KG1 (cell line): ENCODE data around the gene ONECUT1.

Source experiments
- DNase-seq: peaks from one replicate; lab custom pipeline; 2025; lab: John Stamatoyannopoulos, UW

ONECUT1 gene

DNA sequence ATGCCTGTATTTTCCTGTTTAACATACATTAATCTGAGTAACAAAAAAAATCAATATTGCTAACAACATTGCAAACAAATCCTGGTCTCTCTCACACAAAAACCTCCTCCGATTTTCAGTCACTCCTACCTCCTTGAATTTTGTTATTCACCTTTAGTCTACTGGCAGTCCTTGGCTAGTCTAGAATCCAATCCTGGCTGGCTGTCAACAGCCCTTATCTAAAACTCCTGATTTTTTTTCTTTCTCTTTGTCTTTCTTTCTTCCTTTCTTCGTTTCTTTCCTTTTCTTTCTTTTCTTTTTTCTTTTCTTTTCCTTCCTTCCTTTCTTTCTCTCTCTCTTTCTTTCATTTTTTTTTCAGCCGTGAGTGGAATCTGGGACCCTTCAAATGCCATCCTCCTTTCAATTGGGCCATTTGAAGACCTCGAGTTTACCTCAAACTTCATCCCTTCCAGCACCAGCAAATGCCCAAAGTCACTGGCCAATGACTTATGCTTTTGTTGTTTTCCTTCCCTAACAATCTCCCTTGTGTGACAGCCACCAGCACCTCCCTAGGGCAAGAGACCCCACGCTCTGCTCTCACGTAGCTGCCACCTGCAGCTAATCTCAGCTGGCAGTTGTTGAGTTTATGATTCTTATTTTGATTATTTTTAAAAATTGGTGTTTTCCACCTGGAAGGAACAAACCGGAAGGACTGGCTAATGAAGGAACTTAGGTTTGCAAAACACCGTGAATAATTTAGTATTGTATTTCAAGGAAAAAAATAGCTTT, 6.8 kb upstream of the ONECUT1 start:
- DNase-seq: no peak

DNA sequence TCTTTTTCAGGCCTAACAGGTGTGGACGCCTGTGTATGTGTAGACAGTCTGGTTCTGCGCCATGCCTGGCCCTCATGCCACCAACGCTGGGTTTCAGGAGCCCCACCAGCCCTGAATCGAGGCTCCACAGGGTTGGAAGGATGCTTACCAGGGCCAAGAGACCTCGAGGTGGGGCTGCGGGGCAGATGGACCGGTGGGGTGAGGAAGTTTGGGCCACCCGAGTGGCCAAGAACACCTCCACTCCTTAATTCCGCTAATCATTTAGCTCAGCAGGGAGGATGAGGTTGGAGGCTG, 6.0 kb upstream of the ONECUT1 start:
- DNase-seq: no peak

DNA sequence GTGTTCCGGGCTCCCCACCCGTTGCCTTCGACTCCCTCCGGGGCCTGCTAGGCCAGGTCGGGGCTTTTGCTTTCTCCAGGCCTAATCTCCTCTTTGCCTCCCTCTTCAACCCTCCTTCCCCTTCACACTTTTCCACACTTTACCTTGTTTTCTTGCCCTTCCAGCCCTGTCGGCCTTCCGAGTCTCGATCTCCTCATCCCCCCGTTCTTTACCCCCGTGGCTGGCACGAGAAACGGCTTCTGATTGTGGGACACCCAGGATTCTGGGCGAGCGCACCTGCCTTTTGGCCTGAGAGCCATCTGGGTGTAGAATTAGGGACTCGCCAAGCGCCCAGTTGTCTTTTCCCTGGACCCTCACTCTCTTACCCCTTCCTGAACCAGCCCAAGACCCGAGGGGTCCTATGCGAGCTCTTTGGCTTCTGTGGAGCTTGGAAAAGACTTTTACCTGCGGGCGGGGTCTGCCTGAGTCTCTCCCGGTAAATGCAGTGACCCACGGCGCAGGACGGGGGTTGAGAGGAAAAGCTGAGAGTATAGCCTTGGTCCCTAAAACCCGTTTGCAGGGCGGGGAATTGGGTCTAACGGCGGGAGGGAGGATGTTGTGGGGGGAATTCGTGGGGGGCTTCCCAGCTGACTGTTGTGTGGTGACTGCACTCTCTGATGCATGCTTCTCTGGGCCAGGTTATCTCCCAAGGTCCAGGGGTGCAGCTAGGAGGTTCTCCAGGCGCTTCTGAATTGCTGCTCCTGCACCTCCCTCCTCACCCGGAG, 5.5 kb upstream of the ONECUT1 start:
- no peak for DNase-seq

DNA sequence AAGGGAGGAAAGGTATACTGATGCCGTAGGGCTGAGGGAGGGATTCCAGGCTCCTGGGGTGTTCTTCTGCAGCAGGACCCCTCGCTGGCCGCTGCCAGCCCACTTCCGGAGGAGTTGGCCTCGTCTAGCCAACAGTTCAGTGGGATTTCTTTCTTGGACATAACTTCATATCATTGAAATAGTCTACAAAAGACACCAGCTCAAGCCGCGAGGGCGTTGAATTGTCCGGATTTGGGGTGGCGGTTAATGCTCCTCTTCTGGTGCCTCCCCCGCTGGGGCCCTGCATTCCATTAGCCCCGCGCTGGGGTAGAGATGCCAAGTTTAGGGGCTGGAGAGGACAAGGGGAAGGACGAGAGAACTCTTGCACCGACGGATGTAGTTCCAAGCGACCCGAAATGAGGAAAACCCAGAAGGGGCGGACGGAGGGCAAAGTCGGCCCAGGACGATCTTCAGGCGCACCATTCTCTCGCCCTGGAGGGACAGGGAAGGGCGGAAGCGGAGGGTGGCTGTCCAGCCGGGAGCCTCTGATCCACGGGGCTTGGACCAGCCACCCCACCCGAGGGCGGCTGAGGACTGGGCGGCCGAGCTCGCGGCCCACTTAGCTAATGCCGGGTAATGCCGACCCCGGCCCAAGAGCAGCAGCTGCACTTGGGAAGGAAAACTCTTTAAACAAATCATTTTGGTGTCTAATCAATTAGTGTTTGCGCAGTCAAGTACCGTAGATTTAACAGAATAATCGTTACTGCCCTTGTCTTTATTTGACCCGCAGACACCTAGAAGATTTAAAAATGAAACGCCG, 4.7 kb upstream of the ONECUT1 start:
- no peak for DNase-seq

DNA sequence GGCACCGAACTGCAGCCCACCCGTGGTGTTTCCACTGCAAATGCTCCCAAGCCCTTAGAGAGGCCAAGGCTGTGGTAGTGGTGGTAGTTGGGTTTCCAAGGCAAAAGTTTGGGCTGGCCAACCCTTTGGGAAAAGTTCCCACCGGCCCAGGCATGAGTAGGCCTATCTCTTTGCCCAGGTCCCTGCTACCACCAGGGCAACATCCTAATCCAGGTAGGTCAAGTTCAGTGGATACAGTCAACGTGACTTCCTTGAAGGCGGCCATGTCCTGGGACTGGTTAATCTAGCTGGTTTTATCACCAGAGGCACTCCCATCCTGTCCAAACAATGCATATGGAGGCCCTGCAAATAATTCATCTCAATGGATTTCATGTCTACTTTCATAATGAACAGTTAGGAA, 1.6 kb upstream of the ONECUT1 start:
- DNase-seq: no peak

DNA sequence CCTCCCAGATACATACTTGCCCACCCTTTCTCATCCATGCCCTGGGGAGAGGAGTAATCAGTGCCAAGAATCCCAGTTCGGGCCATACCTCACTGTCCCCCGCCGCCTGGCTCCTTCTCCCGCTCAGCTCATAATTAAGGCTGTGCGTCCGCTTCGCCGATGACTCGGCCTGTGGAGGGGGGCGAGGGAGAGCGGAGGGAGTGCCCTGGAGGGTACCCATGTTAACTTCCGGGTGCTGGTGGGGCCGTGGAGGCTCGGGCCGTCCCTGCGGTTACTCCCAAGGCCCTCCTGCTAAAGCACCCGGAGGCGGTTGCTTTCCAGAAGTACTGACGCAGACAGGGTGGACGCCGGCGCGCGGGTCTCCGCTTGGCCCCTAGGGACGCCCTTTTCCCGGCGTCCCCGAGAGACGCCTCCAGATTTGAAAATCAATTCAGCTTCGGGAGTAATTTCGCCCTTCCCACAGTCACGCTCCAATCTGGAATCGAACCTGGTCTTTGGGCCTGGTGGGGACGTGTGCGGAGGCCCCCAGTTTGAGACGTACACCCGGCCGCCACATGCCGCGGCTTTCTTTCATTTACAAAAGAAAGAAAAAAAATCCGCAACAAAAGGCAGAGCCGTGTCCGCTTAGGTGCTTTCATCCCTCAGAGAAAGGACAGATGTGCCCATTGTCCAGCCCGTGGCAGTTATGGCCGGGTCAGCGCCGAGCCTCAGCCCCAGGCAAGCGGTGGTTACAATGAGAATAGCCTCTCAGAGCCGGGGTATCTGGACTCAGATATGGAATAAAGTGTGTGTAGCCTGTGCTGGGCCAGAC, 1.0 kb upstream of the ONECUT1 start:
- no peak for DNase-seq

DNA sequence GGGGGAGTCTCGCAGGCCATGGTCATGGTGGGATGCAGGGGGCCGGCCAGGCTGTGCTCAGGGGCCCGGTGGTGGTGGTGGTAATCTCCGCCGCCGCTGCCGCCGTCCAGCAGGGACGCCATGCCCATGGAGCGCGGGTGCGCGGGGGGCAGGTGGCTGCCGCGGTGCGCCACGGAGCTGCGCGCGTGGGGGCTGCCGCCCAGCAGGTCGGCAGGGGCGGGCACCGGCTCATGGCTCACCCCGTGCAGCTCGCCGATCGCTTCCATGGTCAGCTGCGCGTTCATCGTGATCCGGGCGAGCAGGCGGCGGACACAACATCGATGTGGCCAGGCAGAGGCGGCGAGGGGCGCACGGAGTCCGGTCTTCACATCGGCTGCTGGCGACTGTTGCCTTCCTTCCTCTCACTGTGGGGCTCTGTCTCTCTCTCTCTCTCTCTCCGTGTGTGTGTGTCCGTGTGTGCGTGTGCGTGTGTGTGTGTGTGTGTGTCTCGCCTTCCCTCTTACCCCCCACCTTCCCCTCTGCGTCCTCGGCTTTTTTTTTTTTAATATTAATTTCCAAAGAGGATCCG, 451 bp downstream of the ONECUT1 start:
- no peak for DNase-seq

DNA sequence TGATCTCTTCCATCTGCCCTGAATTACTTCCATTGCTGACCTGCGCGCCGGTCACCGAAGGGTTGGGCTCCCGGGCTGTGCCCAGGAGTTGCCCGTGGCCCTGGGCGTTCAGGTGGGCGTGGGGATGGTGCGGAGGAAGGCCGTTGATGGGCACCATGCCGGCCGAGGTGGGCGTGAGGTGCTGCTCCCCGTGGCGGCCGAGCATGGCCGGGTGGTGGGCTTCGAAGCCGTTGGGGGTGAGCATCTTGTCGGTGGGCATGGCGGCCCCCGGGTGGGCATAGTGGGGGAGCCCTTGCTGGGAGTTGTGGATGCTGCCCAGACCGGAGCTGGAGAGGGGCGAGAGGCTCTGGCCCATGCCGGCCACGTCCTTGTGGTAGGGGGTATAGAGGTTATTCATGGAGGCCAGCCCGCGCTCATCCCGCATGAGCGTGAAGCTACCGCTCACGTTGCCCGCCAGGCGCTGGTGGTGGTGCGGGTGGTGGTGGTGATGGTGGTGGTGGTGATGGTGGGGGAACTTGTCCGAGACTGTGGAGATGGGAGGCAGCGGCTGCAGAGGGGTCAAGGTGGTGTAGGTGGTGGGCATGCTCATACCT, 1.0 kb downstream of the ONECUT1 start:
- DNase-seq: no peak

DNA sequence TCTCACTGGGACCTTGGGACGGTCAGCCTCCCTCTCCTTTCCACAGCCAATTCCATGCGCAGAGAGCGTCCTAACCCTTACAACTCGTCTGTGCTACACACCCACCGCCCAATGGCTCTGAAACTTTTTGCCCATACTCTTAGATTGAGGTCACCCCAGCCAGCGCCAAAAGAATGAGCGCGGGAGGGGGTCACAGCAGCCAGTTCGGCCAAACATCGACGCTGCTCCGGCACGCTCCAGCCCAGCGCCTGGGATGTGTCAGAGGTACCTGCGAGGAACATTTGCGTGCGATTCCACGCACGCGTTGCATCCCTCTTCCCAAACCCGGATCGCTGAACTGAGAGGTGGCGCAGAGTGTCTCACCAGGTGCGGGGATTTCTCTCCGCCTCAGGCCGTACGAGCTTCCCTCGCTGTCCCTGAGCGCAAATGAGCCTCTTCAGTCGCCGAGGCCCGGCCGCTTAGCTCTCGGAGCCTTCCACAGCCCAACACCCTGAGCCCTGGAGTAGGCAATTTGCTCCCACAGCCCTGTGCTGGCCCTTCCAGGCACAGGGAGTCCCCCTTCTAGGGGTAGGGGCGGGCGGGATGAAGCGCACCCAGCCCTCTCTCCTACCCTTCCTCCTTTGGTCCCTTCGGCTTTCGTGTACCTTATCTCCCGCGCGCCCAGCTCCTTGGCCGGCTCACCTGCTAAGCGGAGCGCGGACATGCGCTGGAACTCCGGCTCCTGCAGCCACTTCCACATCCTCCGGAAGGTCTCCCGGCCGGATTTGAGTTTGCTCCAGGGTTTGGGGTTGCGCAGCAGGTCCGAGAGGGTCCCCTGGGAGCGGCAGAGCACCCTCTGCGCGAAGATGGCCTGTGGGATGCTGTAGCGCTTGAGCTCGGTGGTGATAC, 1.8 kb downstream of the ONECUT1 start:
- no peak for DNase-seq

DNA sequence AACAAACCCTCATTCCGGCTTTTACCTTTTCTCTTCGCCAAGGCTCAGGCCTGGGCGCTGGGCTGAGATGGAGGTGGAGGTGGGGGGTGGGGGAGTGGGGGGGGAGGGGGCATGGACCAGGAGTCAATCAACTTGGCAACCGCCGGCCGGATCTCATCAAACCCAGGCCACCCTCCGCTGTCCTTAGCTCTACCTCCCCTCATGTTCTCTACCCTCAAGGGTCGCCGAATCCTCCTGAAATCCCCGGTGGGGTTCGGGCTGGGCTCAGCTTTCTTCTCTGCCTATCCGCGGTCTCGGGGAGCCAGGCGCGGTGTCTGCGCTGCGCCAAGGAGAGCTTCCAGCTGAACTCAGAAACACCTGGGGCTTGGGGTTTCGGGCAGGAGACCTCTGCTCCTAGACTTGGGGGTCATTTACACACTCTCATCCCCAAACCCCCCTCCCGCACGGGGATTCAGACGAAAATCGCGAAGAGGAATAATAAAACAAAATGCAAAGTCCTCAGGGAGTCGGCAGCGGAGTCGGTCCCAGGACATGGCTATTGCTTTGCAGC, 2.5 kb downstream of the ONECUT1 start:
- no peak for DNase-seq

DNA sequence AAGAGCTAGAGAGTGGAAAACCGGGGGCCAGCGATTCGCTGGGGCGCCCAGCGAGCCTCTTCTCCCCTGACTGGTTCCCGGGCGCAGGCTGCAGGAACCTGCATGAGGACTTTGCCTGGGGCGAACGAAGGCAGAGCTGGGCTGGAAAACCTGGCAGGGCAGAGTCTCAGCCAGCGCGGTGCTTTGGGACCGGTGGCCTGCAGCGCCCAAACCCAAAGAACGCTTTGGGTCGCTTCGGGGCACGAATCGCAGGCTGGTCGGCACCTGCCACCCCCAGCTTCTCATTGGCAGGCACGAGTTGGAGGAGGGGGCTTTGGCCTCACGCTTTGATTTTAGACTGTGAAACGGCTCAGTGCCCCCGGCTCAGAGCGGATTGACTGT, 3.0 kb downstream of the ONECUT1 start:
- no peak for DNase-seq

DNA sequence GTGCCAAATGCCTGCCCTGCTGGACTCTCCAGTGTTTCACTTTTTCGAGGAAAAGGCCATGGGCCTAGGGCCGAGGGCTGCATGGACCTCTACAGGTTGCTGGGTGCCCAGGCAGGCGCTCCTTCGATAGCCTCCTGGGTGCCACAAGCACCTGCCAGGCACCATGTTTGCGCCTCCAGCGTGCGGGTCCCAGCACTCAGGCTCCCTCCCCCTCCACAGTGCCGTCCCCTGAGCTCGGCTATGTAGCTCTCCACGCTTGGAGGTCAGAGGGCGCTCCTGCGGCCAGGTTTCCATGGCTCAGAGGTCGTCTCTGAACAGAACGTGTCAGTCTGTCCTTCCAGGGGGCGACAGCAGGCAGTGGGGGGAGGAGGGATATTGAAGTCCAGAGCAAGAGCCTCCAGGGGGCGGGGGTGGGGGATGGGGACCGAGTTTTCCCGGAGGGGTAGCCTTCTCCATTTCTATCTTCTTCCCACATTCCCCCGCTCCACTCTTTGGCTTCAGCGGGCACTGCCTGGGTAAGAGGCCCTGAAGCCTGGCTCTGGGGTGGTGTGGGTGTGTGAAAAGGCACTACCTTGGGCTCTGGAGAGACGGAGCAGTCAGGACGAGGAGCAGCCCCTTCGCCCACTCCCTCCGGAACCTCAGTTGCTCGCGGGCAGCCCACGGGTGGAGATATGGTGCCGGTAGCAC, 3.6 kb downstream of the ONECUT1 start:
- DNase-seq: no peak

DNA sequence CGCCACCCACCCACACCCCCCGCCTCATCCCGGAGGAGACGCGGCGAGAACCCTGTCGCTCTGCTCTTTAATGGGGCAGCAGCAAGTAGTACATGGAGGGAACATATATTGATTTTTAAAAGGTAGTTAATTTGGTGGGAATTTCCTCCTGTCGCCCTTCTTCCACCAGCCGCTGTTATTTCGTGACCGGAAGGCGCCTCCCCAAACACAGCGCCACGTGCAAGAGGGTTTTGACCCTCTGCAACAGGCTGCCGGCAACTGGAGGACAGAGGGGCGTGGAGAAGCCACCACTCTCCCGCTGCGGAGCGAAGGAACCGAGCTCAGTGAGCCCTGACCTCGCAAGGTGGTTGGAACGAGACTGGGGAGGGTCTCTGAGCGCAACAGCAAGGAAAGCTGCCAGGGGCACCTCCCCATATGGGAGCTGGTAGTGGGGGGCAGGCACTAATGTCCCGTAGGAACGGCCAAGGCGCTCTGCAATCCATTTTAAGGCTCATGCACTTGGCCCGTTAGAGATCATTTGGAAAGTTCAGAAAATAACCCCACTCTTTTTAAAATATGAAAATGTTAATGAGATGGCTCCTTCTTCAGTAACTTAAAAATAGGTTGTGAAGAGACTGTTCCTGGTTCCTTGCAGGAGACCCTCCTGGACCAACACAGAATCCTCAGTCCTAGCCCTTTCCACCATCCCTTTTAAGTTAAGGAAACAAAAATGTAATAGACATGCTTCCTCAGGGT, 4.3 kb downstream of the ONECUT1 start:
- no peak for DNase-seq

DNA sequence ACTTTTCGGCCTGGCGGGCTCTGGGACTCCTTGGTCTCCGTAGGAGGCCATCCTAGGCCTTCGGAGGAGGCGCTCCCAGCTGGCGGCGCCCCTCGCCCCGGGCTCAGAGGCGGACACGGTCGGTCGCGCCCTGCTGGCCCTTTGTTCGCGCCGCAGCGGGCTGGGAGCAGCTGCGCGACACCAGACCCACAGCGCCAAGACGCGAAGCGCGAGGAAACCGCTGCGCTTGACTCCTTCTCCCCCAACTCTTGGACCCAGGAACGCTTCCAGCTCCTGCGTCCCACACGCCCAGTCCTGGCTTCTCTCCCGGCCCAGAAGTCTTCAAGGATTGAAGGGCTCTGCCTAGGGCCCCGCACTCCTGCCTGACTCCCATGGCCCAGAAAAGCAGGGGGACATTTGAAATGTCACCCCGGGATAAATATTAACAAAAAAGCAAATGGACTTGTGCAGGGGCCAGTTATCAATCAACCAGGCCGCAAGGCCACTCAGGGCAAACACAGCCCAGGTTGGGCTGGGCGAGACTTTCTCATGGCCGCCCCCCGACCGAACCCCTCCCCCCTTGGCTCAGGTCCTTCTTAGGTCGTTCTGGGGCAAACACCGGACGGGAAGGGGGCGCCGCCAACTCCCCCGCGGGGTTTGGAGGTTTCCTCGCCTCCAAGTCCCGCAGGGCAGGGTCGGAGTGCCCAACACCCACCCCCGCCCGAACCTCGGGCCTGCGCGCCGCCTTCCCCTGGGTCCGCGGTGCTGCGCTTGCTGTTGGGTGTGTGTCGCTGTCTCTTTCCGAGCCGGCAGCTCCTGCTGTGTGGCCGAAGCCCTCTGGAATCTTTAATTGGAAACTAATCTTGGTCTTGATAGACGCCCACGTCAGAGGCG, 5.1 kb downstream of the ONECUT1 start:
- DNase-seq: no peak

DNA sequence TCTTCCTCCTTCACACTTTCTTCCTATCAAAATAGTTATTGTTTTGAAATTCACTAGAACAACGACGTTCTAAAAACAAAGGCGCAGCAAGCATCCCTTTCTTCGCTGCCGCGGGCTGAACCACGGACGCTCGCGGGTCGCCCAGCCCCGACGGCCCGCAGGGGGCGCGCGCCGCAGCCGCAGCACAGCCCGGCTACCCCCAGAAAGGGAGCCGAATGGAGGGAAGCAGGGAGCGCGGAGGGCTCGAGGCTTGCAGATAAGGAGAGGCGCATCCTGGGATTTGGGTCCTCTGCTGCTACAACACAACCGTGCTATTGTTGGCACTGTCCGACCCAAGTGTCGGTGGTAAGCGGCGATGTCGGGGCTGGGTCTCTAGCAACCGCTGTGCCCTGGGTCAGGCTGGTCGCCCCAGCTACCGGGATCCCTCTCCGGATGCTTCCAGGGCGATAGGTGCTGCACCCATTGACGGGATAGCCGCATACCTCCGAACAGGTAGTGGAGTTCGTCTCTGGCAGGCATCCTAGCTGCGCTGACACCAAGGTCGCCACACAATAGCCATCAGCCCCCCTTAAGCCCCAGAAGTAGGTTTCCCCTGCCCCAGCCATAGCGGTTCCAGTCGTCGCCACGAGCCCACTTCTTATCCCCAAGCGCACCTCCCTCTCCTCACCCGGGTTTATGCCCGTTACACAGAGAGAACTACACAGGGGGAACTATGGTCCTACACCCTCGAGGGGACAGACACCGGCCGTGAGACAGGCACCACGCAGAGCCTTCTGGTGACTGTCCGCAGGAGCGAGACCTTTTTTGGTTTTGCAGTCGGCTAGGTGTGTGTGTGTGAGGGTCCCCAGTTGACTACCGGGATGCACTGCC, 6.0 kb downstream of the ONECUT1 start:
- no peak for DNase-seq

DNA sequence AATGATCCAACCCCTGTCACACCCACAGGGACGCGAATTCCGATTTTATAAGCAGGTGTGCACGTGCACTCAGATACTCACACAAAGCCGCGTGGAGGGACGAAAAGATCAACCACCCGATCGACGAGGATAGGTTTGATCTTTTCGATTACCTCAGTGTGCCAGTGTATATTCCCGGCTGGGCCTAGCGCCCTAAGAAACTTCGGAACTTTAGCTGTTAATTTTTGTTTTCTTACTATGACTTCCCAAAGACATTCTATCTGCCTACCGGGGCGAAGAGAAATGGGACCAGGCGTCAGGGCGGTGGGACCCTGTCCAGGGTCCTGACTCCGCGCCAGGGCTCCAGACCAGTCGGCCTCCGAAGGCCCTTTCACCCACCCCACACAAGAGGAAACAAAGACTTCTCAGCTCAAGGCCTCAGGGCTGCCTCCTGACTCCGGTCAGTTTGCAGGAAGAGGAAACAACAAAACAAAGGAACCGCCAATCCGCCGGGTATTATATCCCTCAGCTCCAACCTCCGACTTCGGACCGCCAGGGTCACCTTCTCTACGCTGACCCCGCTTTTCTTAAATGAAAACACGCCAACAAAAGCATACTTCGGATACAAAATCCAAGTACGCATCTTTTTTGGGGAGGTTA, 6.8 kb downstream of the ONECUT1 start:
- DNase-seq: no peak
